H1 (cell line): ENCODE measurements around the gene RBBP5. TPM values are rescaled to one million over a fixed set of nuclear protein-coding genes. Genes with fewer than 3 reads are reported as not detected.
A peak's percentile ranks its signal among the peaks of the same experiment; 100 is the strongest.

ENCODE experiments used
- CTCF ChIA-PET: fragments of 300-600 bp; sonication (Branson Sonifier 250); formaldehyde crosslinking; loops from one replicate; lab custom pipeline; 2021; ENCODE audit not compliant: partially characterized antibody; lab: Charles Lee
- POLR2A ChIA-PET: fragments of 300-600 bp; sonication (Branson Sonifier 250); formaldehyde crosslinking; loops from one replicate; lab custom pipeline; 2021; ENCODE audit warnings: inconsistent platforms; ENCODE audit not compliant: partially characterized antibody; lab: Charles Lee
- DNase-seq, 2 experiments: peaks; one replicate each; pipeline versions ENCODE4 v3.0.0 to v3.0.0-alpha.2; 2010 to 2022; ENCODE audit warnings: low spot score in 2 of 2, low read depth in 1 of 2, mixed read lengths in 1 of 2
- FAIRE-seq: peaks from 2 replicates; lab custom pipeline; 2011; peaks lifted over from hg19 to GRCh38; lab: Jason Lieb, UNC
- H2AFZ ChIP-seq: 2 replicates; pipeline ENCODE4 v1.8.1; 2012; ENCODE audit warnings: low read length, inconsistent platforms
- H2AK5ac ChIP-seq: 2 replicates; pipeline ENCODE4 v1.6.1; 2013; ENCODE audit warnings: low read depth, low read length
- H2BK120ac ChIP-seq: replicated peaks from 2 replicates; pipeline ENCODE3; 2013; ENCODE audit warnings: low read depth, low read length, inconsistent platforms
- H2BK12ac ChIP-seq: 2 replicates; pipeline ENCODE4 v1.6.1; 2013; ENCODE audit warnings: low read depth, low read length
- H2BK15ac ChIP-seq: 2 replicates; pipeline ENCODE4 v1.6.1; 2013; ENCODE audit warnings: low read length
- H2BK20ac ChIP-seq: 2 replicates; pipeline ENCODE4 v1.6.1; 2013; ENCODE audit warnings: low read length
- H2BK5ac ChIP-seq: 2 replicates; pipeline ENCODE4 v1.6.1; 2013; ENCODE audit warnings: low read depth, low read length
- H3K14ac ChIP-seq: 2 replicates; pipeline ENCODE4 v1.6.1; 2013; ENCODE audit warnings: inconsistent platforms; ENCODE audit not compliant: insufficient read length
- H3K18ac ChIP-seq: 2 replicates; pipeline ENCODE4 v1.6.1; 2013; ENCODE audit warnings: low read length; ENCODE audit errors: extremely low read depth
- H3K23ac ChIP-seq: 2 replicates; pipeline ENCODE4 v1.6.1; 2013; ENCODE audit warnings: inconsistent platforms; ENCODE audit not compliant: insufficient read length
- H3K23me2 ChIP-seq: 2 replicates; pipeline ENCODE4 v1.6.1; 2013; ENCODE audit warnings: low read depth, low read length
- H3K27ac ChIP-seq: 2 replicates; pipeline ENCODE4 v1.6.1; 2011; ENCODE audit warnings: low read depth, low read length, inconsistent platforms
- H3K27me3 ChIP-seq, 4 experiments: replicated peaks in 1 of 4; 1 replicate in 1 of 4; 2 replicates in 3 of 4; pipeline versions ENCODE4 v1.6.1 to v1.8.1; 2011 to 2013; ENCODE audit warnings: low read length in 3 of 4, mild to moderate bottlenecking in 3 of 4, inconsistent platforms in 2 of 4, mixed read lengths in 2 of 4, moderate library complexity in 1 of 4; ENCODE audit not compliant: control insufficient read depth in 3 of 4, insufficient read depth in 3 of 4; ENCODE audit errors: extremely low read depth in 1 of 4
- H3K36me3 ChIP-seq, 4 experiments: 2 replicates each; pipeline versions ENCODE4 v1.6.1 to v1.8.1; 2011 to 2013; ENCODE audit warnings: mild to moderate bottlenecking in 4 of 4, low read length in 3 of 4, moderate library complexity in 2 of 4, control low read depth in 1 of 4, inconsistent platforms in 1 of 4; ENCODE audit not compliant: insufficient read depth in 4 of 4, control insufficient read depth in 2 of 4
- H3K4ac ChIP-seq: replicated peaks from 2 replicates; pipeline ENCODE3; 2013; ENCODE audit warnings: low read length, low read depth, mixed read lengths, inconsistent platforms; ENCODE audit not compliant: insufficient read length
- H3K4me1 ChIP-seq, 4 experiments: replicated peaks in 1 of 4; 1 replicate in 1 of 4; 2 replicates in 3 of 4; pipeline versions ENCODE4 v1.6.1 to v1.8.1; 2011 to 2013; ENCODE audit warnings: low read length in 3 of 4, inconsistent platforms in 2 of 4, mixed read lengths in 1 of 4; ENCODE audit not compliant: insufficient read depth in 4 of 4, control insufficient read depth in 3 of 4
- H3K4me2 ChIP-seq, 2 experiments: 2 replicates each; pipeline versions ENCODE4 v1.6.1 to v1.8.1; 2011 to 2013; ENCODE audit warnings: low read depth in 2 of 2, low read length in 2 of 2, control low read depth in 1 of 2, inconsistent platforms in 1 of 2, mild to moderate bottlenecking in 1 of 2; ENCODE audit not compliant: insufficient read depth in 1 of 2
- H3K4me3 ChIP-seq, 4 experiments: fragments of 200-600, 300-600 bp in 1 of 4; sonication (generic), shearing (Covaris generic), sonication (Bioruptor Twin) in 1 of 4; 2 replicates each; pipeline versions ENCODE4 v1.5.1 to v1.8.1; 2011 to 2016; ENCODE audit warnings: low read length in 4 of 4, low read depth in 3 of 4, control low read depth in 2 of 4, inconsistent platforms in 2 of 4, mild to moderate bottlenecking in 2 of 4, mixed read lengths in 1 of 4, moderate library complexity in 1 of 4; ENCODE audit not compliant: insufficient read depth in 2 of 4; ENCODE audit errors: extremely low read depth in 1 of 4
- H3K56ac ChIP-seq: replicated peaks from 2 replicates; pipeline ENCODE3; 2013; ENCODE audit warnings: low read depth, mild to moderate bottlenecking, mixed read lengths, low read length, inconsistent platforms; ENCODE audit not compliant: insufficient read length
- H3K79me1 ChIP-seq: 2 replicates; pipeline ENCODE4 v1.6.1; 2013; ENCODE audit warnings: low read depth, low read length, control low read depth
- H3K79me2 ChIP-seq, 2 experiments: 2 replicates each; pipeline versions ENCODE4 v1.6.1 to v1.8.1; 2012 to 2013; ENCODE audit warnings: low read length in 2 of 2, mild to moderate bottlenecking in 2 of 2, inconsistent platforms in 1 of 2; ENCODE audit not compliant: insufficient read depth in 2 of 2, control insufficient read depth in 1 of 2
- H3K9ac ChIP-seq, 4 experiments: replicated peaks in 1 of 4; 1 replicate in 1 of 4; 2 replicates in 3 of 4; pipeline versions ENCODE4 v1.6.1 to v1.8.1; 2011 to 2013; ENCODE audit warnings: low read depth in 3 of 4, low read length in 3 of 4, control low read depth in 2 of 4, mild to moderate bottlenecking in 2 of 4, moderate library complexity in 2 of 4, inconsistent platforms in 1 of 4; ENCODE audit errors: extremely low read depth in 1 of 4
- H3K9me3 ChIP-seq, 2 experiments: 2 replicates each; pipeline versions ENCODE4 v1.6.1 to v1.8.1; 2012 to 2013; ENCODE audit warnings: mild to moderate bottlenecking in 2 of 2, moderate library complexity in 2 of 2, control low read depth in 1 of 2, inconsistent platforms in 1 of 2, low read depth in 1 of 2, low read length in 1 of 2, mixed read lengths in 1 of 2; ENCODE audit not compliant: insufficient read depth in 2 of 2
- H4K20me1 ChIP-seq, 2 experiments: replicated peaks in 1 of 2; 2 replicates each; pipeline versions ENCODE3 to v1.8.1; 2011 to 2013; ENCODE audit warnings: inconsistent platforms in 2 of 2, low read length in 2 of 2, mild to moderate bottlenecking in 1 of 2; ENCODE audit not compliant: insufficient read depth in 2 of 2, control insufficient read depth in 1 of 2
- H4K5ac ChIP-seq: 2 replicates; pipeline ENCODE4 v1.6.1; 2013; ENCODE audit warnings: low read length, low read depth, mixed read lengths, inconsistent platforms; ENCODE audit not compliant: insufficient read length
- H4K8ac ChIP-seq: 2 replicates; pipeline ENCODE4 v1.8.0; 2013; ENCODE audit warnings: mild to moderate bottlenecking, moderate library complexity, low read length, inconsistent platforms; ENCODE audit not compliant: insufficient read depth; ENCODE audit errors: extremely low read depth
- H4K91ac ChIP-seq: replicated peaks from 2 replicates; pipeline ENCODE3; 2013; ENCODE audit warnings: low read length, mixed read lengths, inconsistent platforms; ENCODE audit not compliant: insufficient read length
- ASH2L ChIP-seq: fragments of 200-600, 300-600 bp; sonication (generic); IDR thresholded peaks from one replicate; pipeline ENCODE4 v1.7.1; 2017; ENCODE audit warnings: low read length
- CBX5 ChIP-seq: fragments of 300-800, 300-1000 bp; sonication (generic); IDR thresholded peaks from 2 replicates; pipeline ENCODE4 v1.7.1; 2016; ENCODE audit warnings: antibody characterized with exemption, low read length, low read depth
- RFX5 ChIP-seq: IDR thresholded peaks from 2 replicates; pipeline ENCODE4 v1.6.1; 2011; ENCODE audit warnings: low read depth, low read length, improper control_type of control experiment, borderline replicate concordance
- SP4 ChIP-seq: IDR thresholded peaks from 2 replicates; pipeline ENCODE4 v1.6.1; 2012; ENCODE audit warnings: low read length, inconsistent platforms
- SUZ12 ChIP-seq: fragments of 200-600 bp; sonication (generic); IDR thresholded peaks from 2 replicates; pipeline ENCODE4 v1.6.1; 2012; ENCODE audit warnings: mild to moderate bottlenecking, inconsistent platforms, low read length, moderate library complexity, mixed read lengths
- TAF1 ChIP-seq: IDR thresholded peaks from 2 replicates; pipeline ENCODE4 v1.6.1; 2011; ENCODE audit warnings: mild to moderate bottlenecking, low read depth, low read length
- WGBS, 2 experiments: shearing (Covaris generic) in 1 of 2; methylation state at CpG; one replicate each; pipeline versions ENCODE4 v1.1.6 to v1.1.7; 2013 to 2015; ENCODE audit warnings: low lambda C conversion rate in 2 of 2, mixed read lengths in 2 of 2, inconsistent platforms in 1 of 2, low coverage in 1 of 2, missing lambda C conversion rate in 1 of 2; ENCODE audit not compliant: insufficient replicate concordance in 2 of 2, insufficient coverage in 1 of 2, insufficient read length in 1 of 2; ENCODE audit errors: extremely low coverage in 1 of 2, missing lambda C conversion rate in 1 of 2; 5-methylcytosine and 5-hydroxymethylcytosine counted together
- polyA plus RNA-seq, 7 experiments: library from polyadenylated mRNA; depleted of rRNA in 3 of 7; stranded (reverse) in 5 of 7; unstranded in 2 of 7; fragments of >200 nt in 5 of 7; fragments of 200-250 nt in 2 of 7; gene quantifications; 1 replicate in 5 of 7; 2 replicates in 1 of 7; 4 replicates in 1 of 7; pipeline versions ENCODE4 v1.2.1 to v1.2.3, GENCODE V29; 2011 to 2013; ENCODE audit warnings: missing spikeins in 2 of 7, mixed read lengths in 2 of 7
- total RNA-seq: library from RNA; stranded (reverse); fragmentation: NEBNext Ultra II Directional; extraction: Animal tissue kit (Norgen Biotek cat#: 25700); gene quantifications from 2 replicates; pipeline ENCODE4 v1.2.1, GENCODE V29; 2021
- TF ChIP-seq, protein P1 (sequence below): IDR thresholded peaks from 2 replicates; pipeline ENCODE4 v1.6.1; 2012; ENCODE audit warnings: inconsistent platforms

The RBBP5 gene
- total and polyA plus RNA-seq, 2 of the 8 experiments (the other 6 are each of a cell fraction or from before 2014, with no cell fraction given): 6.7 to 21.5 TPM

DNA sequence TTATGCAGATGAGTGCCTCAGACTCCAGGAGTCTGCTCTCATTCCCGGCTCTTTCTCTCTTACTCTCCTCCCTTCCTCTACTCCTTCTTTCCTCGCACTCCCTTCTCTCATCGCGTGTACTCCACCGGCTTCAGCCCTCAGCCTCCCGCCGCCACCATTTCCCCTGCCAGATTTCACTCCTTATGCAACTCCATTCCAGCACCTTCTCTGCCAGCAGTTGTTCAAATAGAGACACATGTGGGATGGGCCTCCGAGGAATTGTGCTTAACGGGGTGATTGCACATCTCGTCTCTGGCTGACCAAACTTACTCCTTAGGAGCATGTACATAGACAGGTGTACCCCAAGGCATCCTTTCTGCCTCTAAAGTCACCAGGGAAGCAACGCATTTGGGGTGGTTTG lies 76.6 kb downstream of the RBBP5 start:
- Histone ChIP-seq H3K4me2 (peak overlapping the region in 1 of 2 experiments; percentile 13; a peak in 1 of 4 replicates), H2BK15ac (no peak overlapping the region), H3K56ac (no peak overlapping the region), H2AK5ac (no peak overlapping the region), H3K9ac (no peak overlapping the region), H3K36me3 (no peaks in the 10 kb centered on the region), H3K18ac (no peak overlapping the region), H2BK120ac (no peak overlapping the region), H2BK20ac (no peak overlapping the region), H3K4ac (no peak overlapping the region), H3K79me2 (no peaks in the 10 kb centered on the region), H3K23ac (no peak overlapping the region), H4K20me1 (peaks cover under 1 to 1% of the 10 kb centered on the region in 2 experiments), H4K91ac (no peak overlapping the region), H2AFZ (no peak overlapping the region), H3K27me3 (peaks cover 0 to 32% (median 18%) of the 10 kb centered on the region in 4 experiments; a peak in 5 of 7 replicates), H4K5ac (no peak overlapping the region), H3K23me2 (peaks cover 3% of the 10 kb centered on the region; the same call in 1 of the 2 replicates), H3K79me1 (no peaks in the 10 kb centered on the region), H3K27ac (no peak overlapping the region), H4K8ac (no peak overlapping the region), H2BK5ac (no peak overlapping the region), H3K4me1 (peaks cover 13 to 27% (median 16%) of the 10 kb centered on the region in 4 experiments), H3K9me3 (no peaks in the 10 kb centered on the region), H2BK12ac (no peak overlapping the region), H3K14ac (no peak overlapping the region), H3K4me3 (no peak overlapping the region)
- TF ChIP-seq, protein P1, sequence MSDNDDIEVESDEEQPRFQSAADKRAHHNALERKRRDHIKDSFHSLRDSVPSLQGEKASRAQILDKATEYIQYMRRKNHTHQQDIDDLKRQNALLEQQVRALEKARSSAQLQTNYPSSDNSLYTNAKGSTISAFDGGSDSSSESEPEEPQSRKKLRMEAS: 0 out of 2 replicates have a peak, but pooled peaks have one; percentile 5
- TF ChIP-seq ASH2L (no peak), TAF1 (no peak), SUZ12 (no peak), RFX5 (no peak), SP4 (no peak), CBX5 (no peak)
- CTCF ChIA-PET: interaction anchor here (0.9 to 2.2 kb wide), 3 partner anchors 9 to 56 kb away, joined by 5 to 12 read pairs (median 9); no protein-coding TSS in a partner anchor
- FAIRE-seq (no peak), DNase-seq (no peak)
- POLR2A ChIA-PET: interaction anchor here (1.2 to 1.3 kb wide), 2 partner anchors 14 to 23 kb away, joined by 3 read pairs; no protein-coding TSS in a partner anchor
- 74 to 100% methylated on average over 2 to 11 of the region's 11 CpGs for WGBS, 2 experiments
